Uterus (tissue), 4 donors: Measurements from ENCODE around the gene FADS3. TPM values are rescaled to one million over a fixed set of nuclear protein-coding genes. Genes with fewer than 3 reads are reported as not detected.

ENCODE experiments used
- DNase-seq, 2 donors: peaks; one replicate each; pipeline ENCODE4 v3.0.0-alpha.2; 2019 to 2020
- H3K27ac ChIP-seq, 2 donors: fragments of 200-600 bp; sonication (generic); 1 replicate in 1 of 2; 2 replicates in 1 of 2; pipeline ENCODE4 v1.5.1; 2016 to 2018
- H3K27me3 ChIP-seq, 2 donors: fragments of 200-600 bp; sonication (generic); one replicate each; pipeline ENCODE4 v1.5.1; 2018 to 2019; ENCODE audit warnings: control low read depth in 1 of 2
- H3K36me3 ChIP-seq, 2 donors: fragments of 200-600 bp; sonication (generic); one replicate each; pipeline ENCODE4 v1.5.1; 2019; ENCODE audit warnings: control low read depth in 1 of 2
- H3K4me1 ChIP-seq, 2 donors: fragments of 200-600 bp; sonication (generic); one replicate each; pipeline ENCODE4 v1.5.1; 2018 to 2019; ENCODE audit warnings: control low read depth in 1 of 2
- H3K4me3 ChIP-seq, 2 donors: fragments of 200-600 bp; sonication (generic); 1 replicate in 1 of 2; 2 replicates in 1 of 2; pipeline ENCODE4 v1.5.1; 2018 to 2019; ENCODE audit warnings: mild to moderate bottlenecking in 1 of 2
- H3K9me3 ChIP-seq, 2 donors: fragments of 200-600 bp; sonication (generic); one replicate each; pipeline ENCODE4 v1.5.1; 2019; ENCODE audit warnings: control low read depth in 1 of 2
- CTCF ChIP-seq, 4 experiments: fragments of 200-600 bp in 2 of 4; fragments of 450-650 bp in 2 of 4; sonication (generic) in 2 of 4; IDR thresholded peaks; one replicate each; pipeline ENCODE4 v1.5.1; 2016 to 2019; ENCODE audit warnings: antibody characterized with exemption in 4 of 4, mild to moderate bottlenecking in 2 of 4, moderate library complexity in 1 of 4
- POLR2A ChIP-seq, 2 donors: fragments of 450-650 bp; IDR thresholded peaks; one replicate each; pipeline ENCODE4 v1.6.1; 2016; ENCODE audit warnings: antibody characterized with exemption in 2 of 2, mild to moderate bottlenecking in 1 of 2, moderate library complexity in 1 of 2
- intact Hi-C: fragments of 100-400 bp; cut with DNase I; formaldehyde crosslinking; loops from one replicate; pipeline ENCODE4 v1.15.1; 2023; ENCODE audit warnings: low total_unique reads
- total RNA-seq, 4 donors: library from RNA; depleted of rRNA in 3 of 4; stranded (reverse); fragments of >200 nt in 3 of 4; gene quantifications; one replicate each; pipeline versions ENCODE4 v1.1.0 to v1.2.4, GENCODE V29; 2014 to 2023
- donor health status: DM: yes; HTN: yes; CAD: no.

The FADS3 gene
- total RNA-seq, 4 donors from 2014 or later: 18.2 to 74.6 (median 32.0) TPM

DNA sequence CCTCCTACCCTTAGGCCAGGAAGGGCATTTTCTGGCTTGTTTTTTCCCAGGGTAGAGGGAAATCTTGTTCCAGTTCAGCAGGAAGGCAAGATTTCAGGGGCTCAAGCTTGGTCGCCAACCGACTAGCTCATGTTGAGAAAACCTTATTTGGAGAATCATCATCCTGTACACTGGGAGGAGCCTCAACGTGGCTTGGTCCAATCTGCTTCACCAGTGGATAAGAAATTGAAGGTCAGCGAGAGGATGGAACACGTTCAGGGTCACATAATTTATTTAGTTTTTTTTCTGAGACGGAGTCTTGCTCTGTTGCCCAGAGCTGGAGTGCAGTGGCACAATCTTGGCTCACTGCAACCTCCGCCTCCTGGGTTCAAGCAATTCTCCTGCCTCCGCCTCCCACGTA lies 42.7 kb downstream of the FADS3 start:
- intact Hi-C loops: no loop called here
- TF ChIP-seq POLR2A (IDR thresholded peaks at IDR 0.05) (no peak), CTCF (IDR thresholded peaks at IDR 0.05) (no peak)
- H3K4me1 ChIP-seq: no peaks in the 10 kb centered on the region
- H3K4me3 ChIP-seq: no peak overlapping the region
- DNase-seq: no peak
- H3K27ac ChIP-seq: no peak overlapping the region
- no peaks in the 10 kb centered on the region for H3K9me3 ChIP-seq
- H3K36me3 ChIP-seq: no peaks in the 10 kb centered on the region
- no peaks in the 10 kb centered on the region for H3K27me3 ChIP-seq

GRCh38 chr11:61847914-61848581 lies 43.3 kb downstream of the FADS3 start:
- no peaks in the 10 kb centered on the region for H3K9me3 ChIP-seq
- H3K36me3 ChIP-seq: no peaks in the 10 kb centered on the region
- no peaks in the 10 kb centered on the region for H3K4me1 ChIP-seq
- intact Hi-C loops: no loop called here
- no peak overlapping the region for H3K4me3 ChIP-seq
- no peaks in the 10 kb centered on the region for H3K27me3 ChIP-seq
- no peak overlapping the region for H3K27ac ChIP-seq
- TF ChIP-seq POLR2A (IDR thresholded peaks at IDR 0.05) (no peak), CTCF (IDR thresholded peaks at IDR 0.05) (no peak)
- no peak for DNase-seq

DNA sequence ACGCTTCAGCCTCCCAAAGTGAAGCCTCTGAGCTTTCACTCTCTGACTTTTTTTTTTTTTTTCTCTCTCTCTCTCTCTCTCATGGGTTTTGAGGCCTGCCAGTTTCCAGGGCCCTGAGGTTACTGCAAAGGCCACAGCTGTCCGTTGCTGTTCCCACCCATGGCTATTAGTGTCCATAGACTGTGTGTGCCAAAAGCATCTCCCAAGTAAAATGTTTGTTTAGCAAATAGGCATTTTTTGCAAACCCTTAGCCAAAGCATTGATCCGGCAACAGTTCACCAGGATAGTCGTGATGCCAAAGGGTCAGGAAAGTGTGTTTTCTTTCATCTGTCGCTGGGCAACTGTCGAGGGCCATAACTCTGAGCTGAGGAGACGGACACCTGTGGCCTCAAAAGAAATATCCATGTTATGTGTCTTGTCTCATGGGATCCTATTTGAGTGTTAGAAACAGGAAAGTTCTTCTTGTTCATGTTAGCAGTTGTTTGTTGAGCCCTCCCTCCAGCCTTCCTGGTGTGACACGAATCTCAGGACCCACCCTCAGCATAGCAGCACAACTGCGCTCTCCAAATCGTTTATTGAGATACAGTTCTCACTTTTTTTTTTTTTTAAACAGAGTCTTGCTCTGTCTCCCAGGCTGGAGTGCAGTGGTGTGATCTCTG lies 44.9 kb downstream of the FADS3 start:
- no peaks in the 10 kb centered on the region for H3K36me3 ChIP-seq
- TF ChIP-seq CTCF (IDR thresholded peaks at IDR 0.05) (no peak), POLR2A (IDR thresholded peaks at IDR 0.05) (no peak)
- no peak for DNase-seq
- H3K9me3 ChIP-seq: no peaks in the 10 kb centered on the region
- H3K4me1 ChIP-seq: no peaks in the 10 kb centered on the region
- no peak overlapping the region for H3K4me3 ChIP-seq
- intact Hi-C loops: no loop called here
- no peak overlapping the region for H3K27ac ChIP-seq
- H3K27me3 ChIP-seq: no peaks in the 10 kb centered on the region

DNA sequence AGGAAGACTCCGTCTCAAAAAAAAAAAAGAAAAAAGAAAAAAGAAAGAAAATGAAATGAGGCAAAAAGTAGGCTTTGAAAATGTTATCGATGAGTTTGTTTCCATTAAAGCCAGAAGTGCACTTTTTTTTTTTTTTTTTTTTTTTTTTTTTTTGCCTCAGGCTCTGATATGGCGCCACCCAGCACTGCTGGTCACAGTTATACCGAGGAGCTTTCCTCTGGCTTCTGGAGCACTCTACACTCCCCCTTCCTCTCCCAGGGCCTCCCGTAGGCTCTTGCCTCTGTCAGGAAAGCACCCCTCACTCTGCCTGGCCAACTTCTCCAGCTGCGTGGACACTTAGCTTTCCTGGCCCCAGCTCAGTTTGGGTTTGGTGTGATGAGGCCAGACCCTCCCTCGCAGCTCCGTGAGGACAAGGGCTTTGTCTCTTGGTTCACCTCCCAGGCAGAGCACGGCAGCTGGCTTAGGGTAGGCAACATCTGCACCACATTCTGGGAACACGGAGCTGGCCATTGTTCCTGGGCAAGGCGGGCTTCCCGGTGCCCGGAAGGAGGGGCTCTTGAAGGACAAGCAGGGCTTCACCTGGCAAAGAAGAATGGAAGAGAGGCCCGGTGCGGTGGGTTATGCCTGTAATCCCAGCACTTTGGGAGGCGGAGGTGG lies 46.3 kb downstream of the FADS3 start:
- no peaks in the 10 kb centered on the region for H3K27me3 ChIP-seq
- TF ChIP-seq POLR2A (IDR thresholded peaks at IDR 0.05): no peak
- TF ChIP-seq CTCF (IDR thresholded peaks at IDR 0.05): no peak
- no peaks in the 10 kb centered on the region for H3K9me3 ChIP-seq
- no peak overlapping the region for H3K27ac ChIP-seq
- intact Hi-C loops: no loop called here
- H3K4me1 ChIP-seq: no peaks in the 10 kb centered on the region
- no peak for DNase-seq
- H3K4me3 ChIP-seq: no peak overlapping the region
- no peaks in the 10 kb centered on the region for H3K36me3 ChIP-seq

GRCh38 chr11:61842528-61842820 lies 48.9 kb downstream of the FADS3 start:
- Histone ChIP-seq H3K36me3 (no peaks in the 10 kb centered on the region), H3K9me3 (no peaks in the 10 kb centered on the region), H3K4me3 (no peak overlapping the region), H3K27ac (no peak overlapping the region), H3K27me3 (no peaks in the 10 kb centered on the region), H3K4me1 (no peaks in the 10 kb centered on the region)
- no peak for DNase-seq
- intact Hi-C loops: no loop called here
- TF ChIP-seq CTCF (IDR thresholded peaks at IDR 0.05) (no peak), POLR2A (IDR thresholded peaks at IDR 0.05) (no peak)
